Body of pancreas (tissue), 4 donors: ENCODE results near the gene ABL1. TPM values are rescaled to one million over a fixed set of nuclear protein-coding genes. Genes with fewer than 3 reads are reported as not detected.

Experiments used
- ATAC-seq: fragments of 150-250 bp; one replicate; pipeline ENCODE4 v1.9.1; 2016
- DNase-seq, 4 donors: peaks; one replicate each; pipeline ENCODE4 v3.0.0-alpha.2; 2019
- H3K27ac ChIP-seq, 4 donors: fragments of 200-600 bp; sonication (generic); 1 replicate in 3 of 4; 2 replicates in 1 of 4; pipeline versions ENCODE4 v1.5.1 to v1.6.1; 2016 to 2019; ENCODE audit warnings: mild to moderate bottlenecking in 1 of 4, mixed read lengths in 1 of 4, moderate library complexity in 1 of 4
- H3K27me3 ChIP-seq, 2 donors: fragments of 200-600 bp; sonication (generic); one replicate each; pipeline ENCODE4 v1.6.0; 2016; ENCODE audit warnings: mild to moderate bottlenecking in 1 of 2
- H3K36me3 ChIP-seq, 2 donors: fragments of 200-600 bp; sonication (generic); replicated peaks in 1 of 2; 2 replicates each; pipeline ENCODE4 v1.5.1; 2016; ENCODE audit warnings: low read depth in 2 of 2; ENCODE audit not compliant: insufficient read depth in 1 of 2
- H3K4me1 ChIP-seq: fragments of 200-600 bp; sonication (generic); one replicate; pipeline ENCODE4 v1.6.0; 2016
- H3K4me3 ChIP-seq, 2 donors: fragments of 200-600 bp; sonication (generic); 1 replicate in 1 of 2; 2 replicates in 1 of 2; pipeline ENCODE4 v1.5.1; 2016 to 2019
- H3K9me3 ChIP-seq, 3 donors: fragments of 200-600 bp; sonication (generic); 1 replicate in 2 of 3; 2 replicates in 1 of 3; pipeline ENCODE4 v1.5.1; 2016
- CTCF ChIP-seq, 7 experiments: fragments of 450-650 bp in 4 of 7; fragments of 200-600 bp in 3 of 7; sonication (generic) in 3 of 7; IDR thresholded peaks; one replicate each; pipeline ENCODE4 v1.5.1; 2016 to 2019; ENCODE audit warnings: antibody characterized with exemption in 7 of 7
- POLR2A ChIP-seq, 3 donors: fragments of 450-650 bp; IDR thresholded peaks; one replicate each; pipeline ENCODE4 v1.6.1; 2016; ENCODE audit warnings: antibody characterized with exemption in 3 of 3, mild to moderate bottlenecking in 2 of 3
- WGBS, 2 donors: methylation state at CpG; one replicate each; pipeline ENCODE4 v1.1.5; 2017; 5-methylcytosine and 5-hydroxymethylcytosine counted together
- intact Hi-C: fragments of 100-400 bp; cut with DNase I; formaldehyde crosslinking; loops from one replicate; pipeline ENCODE4 v1.15.1; 2023
- total RNA-seq, 2 donors: library from RNA; depleted of rRNA; stranded (reverse); fragments of >200 nt; gene quantifications; one replicate each; pipeline ENCODE4 v1.1.0, GENCODE V29; 2016

ABL1 gene
- total RNA-seq, 2 donors from 2014 or later: 23.3 to 29.0 TPM

- ATAC-seq (no peak), DNase-seq (no peak)
- Histone ChIP-seq H3K4me3 (no peak overlapping the region), H3K27ac (no peak overlapping the region), H3K4me1 (peaks cover 9% of the 10 kb centered on the region), H3K9me3 (no peaks in the 10 kb centered on the region), H3K36me3 (no peaks in the 10 kb centered on the region), H3K27me3 (no peaks in the 10 kb centered on the region)
- TF ChIP-seq CTCF (IDR thresholded peaks at IDR 0.05): no peak
- no peak for TF ChIP-seq POLR2A (IDR thresholded peaks at IDR 0.05)
- intact Hi-C loops: loop anchor here (5.0 kb wide), 1 partner anchor 76 kb away; no protein-coding TSS in a partner anchor
- 89 to 90% methylated on average over 3 of the region's 3 CpGs for WGBS, 2 donors
These were observed 30.9 kb downstream of the ABL1 start for GRCh38 chr9:130865921-130866320.

DNA sequence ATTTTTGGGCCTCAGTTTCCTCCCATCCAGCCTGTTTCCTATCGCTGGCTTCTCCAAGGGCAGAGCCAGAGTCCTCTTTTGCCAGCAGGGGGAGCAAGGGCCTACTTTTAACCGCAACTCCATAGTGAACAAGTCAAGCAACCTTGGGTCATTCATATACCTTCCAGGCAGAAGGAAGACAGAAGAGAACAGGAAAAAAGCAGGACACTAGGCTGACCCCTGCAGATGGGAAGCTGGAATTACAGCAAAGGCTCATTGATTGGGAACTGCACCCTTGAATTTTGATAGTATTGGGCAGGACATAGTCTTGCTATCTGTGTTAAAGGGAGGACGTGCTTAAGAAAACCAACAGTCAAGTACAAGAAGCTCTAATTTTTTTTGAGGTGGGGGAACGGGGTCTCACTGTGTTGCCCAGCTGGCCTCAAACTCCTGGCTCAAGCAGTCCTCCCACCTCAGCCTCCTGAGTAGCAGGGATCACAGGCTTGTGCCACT is 31.5 kb downstream of the ABL1 start:
- Histone ChIP-seq H3K4me3 (no peak overlapping the region), H3K9me3 (no peaks in the 10 kb centered on the region), H3K27ac (no peak overlapping the region), H3K27me3 (no peaks in the 10 kb centered on the region), H3K36me3 (no peaks in the 10 kb centered on the region), H3K4me1 (peaks cover 9% of the 10 kb centered on the region)
- intact Hi-C loops: loop anchor here (5.0 kb wide), 1 partner anchor 76 kb away; no protein-coding TSS in a partner anchor
- 36 to 39% methylated on average over 4 of the region's 4 CpGs for WGBS, 2 donors
- peak; percentile 84 to 90 (median 88) for DNase-seq
- ATAC-seq: peak; percentile 95
- peak; percentile 84 to 98 (median 95) for TF ChIP-seq CTCF (IDR thresholded peaks at IDR 0.05)
- TF ChIP-seq POLR2A (IDR thresholded peaks at IDR 0.05): no peak

GRCh38 chr9:130867556-130867955 is 32.5 kb downstream of the ABL1 start:
- Histone ChIP-seq H3K27ac (no peak overlapping the region), H3K9me3 (no peaks in the 10 kb centered on the region), H3K4me3 (no peak overlapping the region), H3K36me3 (no peaks in the 10 kb centered on the region), H3K4me1 (peaks cover 11% of the 10 kb centered on the region), H3K27me3 (no peaks in the 10 kb centered on the region)
- no peak for TF ChIP-seq CTCF (IDR thresholded peaks at IDR 0.05)
- no peak for TF ChIP-seq POLR2A (IDR thresholded peaks at IDR 0.05)
- no peak for ATAC-seq
- 89 to 90% methylated on average over 9 of the region's 9 CpGs for WGBS, 2 donors
- intact Hi-C loops: loop anchor here (5.0 kb wide), 1 partner anchor 75 kb away; no protein-coding TSS in a partner anchor
- no peak for DNase-seq

DNA sequence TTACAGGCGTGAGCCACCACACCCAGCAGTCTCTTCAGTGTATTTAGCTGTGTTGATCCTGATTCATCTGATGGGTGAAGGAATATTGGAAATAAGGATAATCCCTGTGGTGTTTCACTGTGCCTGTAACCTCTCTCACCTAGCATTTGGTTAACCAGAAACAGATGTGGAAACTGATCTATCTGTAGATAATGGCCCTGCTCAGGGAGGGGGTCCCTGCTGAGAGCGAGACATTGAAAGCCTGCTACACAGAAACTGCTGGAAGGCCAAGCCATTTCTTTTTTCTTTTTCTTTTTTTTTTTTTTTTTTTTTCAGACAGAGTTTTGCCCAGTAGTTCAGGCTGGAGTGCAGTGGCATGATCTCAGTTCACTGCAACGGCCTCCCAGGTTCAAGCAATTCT is 33.2 kb downstream of the ABL1 start:
- ATAC-seq: no peak
- Histone ChIP-seq H3K36me3 (no peaks in the 10 kb centered on the region), H3K27ac (no peak overlapping the region), H3K9me3 (no peaks in the 10 kb centered on the region), H3K4me1 (peaks cover 17% of the 10 kb centered on the region), H3K4me3 (no peak overlapping the region), H3K27me3 (no peaks in the 10 kb centered on the region)
- intact Hi-C loops: loop anchor here (5.0 kb wide), 1 partner anchor 74 kb away; no protein-coding TSS in a partner anchor
- 91 to 100% methylated on average over 3 of the region's 3 CpGs for WGBS, 2 donors
- no peak for DNase-seq
- TF ChIP-seq POLR2A (IDR thresholded peaks at IDR 0.05): no peak
- TF ChIP-seq CTCF (IDR thresholded peaks at IDR 0.05): no peak

DNA sequence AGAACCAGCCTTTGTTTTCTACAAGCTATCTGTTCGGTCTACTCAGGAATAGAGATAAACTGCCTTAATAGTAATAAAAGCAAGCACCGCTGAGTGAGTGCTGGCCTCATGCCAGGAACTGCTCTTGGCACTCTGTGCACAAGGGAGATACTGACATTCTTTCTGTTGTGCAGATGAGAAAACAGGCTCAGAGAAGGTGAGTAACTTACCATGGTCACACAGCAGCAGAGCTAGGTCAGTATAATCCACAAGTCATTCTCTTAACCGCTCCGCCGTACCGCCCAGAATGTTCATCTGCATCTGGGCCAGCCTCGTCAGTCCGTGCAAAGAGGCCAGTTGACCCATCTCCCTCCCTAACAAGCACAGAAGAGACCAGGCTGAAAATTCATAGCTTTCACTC is 34.2 kb downstream of the ABL1 start:
- Histone ChIP-seq H3K27ac (no peak overlapping the region), H3K4me1 (peaks cover 20% of the 10 kb centered on the region), H3K4me3 (no peak overlapping the region), H3K27me3 (no peaks in the 10 kb centered on the region), H3K9me3 (no peaks in the 10 kb centered on the region), H3K36me3 (no peaks in the 10 kb centered on the region)
- WGBS, 2 donors: 74 to 75% methylated on average over 8 of the region's 8 CpGs
- ATAC-seq: no peak
- DNase-seq: peak; percentile 45 to 64 (median 51)
- TF ChIP-seq CTCF (IDR thresholded peaks at IDR 0.05) (no peak), POLR2A (IDR thresholded peaks at IDR 0.05) (no peak)
- intact Hi-C loops: loop anchor here (5.0 kb wide), 1 partner anchor 73 kb away; no protein-coding TSS in a partner anchor
